Lung microvascular endothelial cell (primary cell): ENCODE results near the gene MYO1D. TPM values are rescaled to one million over a fixed set of nuclear protein-coding genes. Genes with fewer than 3 reads are reported as not detected.

ENCODE experiments used
- DNase-seq, 2 donors: peaks; one replicate each; pipeline versions ENCODE4 v3.0.0 to v3.0.0-alpha.2; 2010; ENCODE audit warnings: low read depth in 2 of 2
- total RNA-seq: library from RNA; depleted of rRNA; stranded (reverse); fragments of >200 nt; gene quantifications from 2 replicates; pipeline ENCODE4 v1.2.1, GENCODE V29; 2014

Gene MYO1D
- total RNA-seq, 1 donor from 2014 or later, result 56.3 TPM

GRCh38 chr17:32859857-32860525, 16.9 kb downstream of the MYO1D start:
- DNase-seq, result peak; percentile 37 to 62

GRCh38 chr17:32855620-32856019, 21.3 kb downstream of the MYO1D start:
- DNase-seq, result no peak

- DNase-seq, result no peak
Observed at GRCh38 chr17:32854832-32855389, 22.0 kb downstream of the MYO1D start.

GRCh38 chr17:32854207-32854606, 22.7 kb downstream of the MYO1D start:
- DNase-seq, result peak in 1 of 2 donors; percentile 51

DNA sequence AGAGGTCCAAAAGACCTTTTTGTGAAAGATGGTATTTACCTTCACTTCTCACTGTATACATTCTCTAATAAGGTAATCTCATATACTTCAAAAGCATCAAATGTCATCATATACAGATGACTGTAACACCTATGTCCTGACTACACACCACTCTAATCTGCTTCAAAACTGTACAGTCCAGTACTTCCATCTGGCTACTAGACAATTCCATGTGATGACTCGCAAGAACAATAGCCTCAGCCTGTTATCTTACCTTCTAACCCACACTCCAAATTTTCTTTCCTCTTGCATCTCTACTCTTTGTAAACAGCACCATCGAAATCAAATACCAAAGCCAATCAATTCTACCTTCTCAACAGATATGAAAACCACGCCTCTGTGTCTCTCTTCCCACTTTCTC, 24.1 kb downstream of the MYO1D start:
- DNase-seq, result no peak

DNA sequence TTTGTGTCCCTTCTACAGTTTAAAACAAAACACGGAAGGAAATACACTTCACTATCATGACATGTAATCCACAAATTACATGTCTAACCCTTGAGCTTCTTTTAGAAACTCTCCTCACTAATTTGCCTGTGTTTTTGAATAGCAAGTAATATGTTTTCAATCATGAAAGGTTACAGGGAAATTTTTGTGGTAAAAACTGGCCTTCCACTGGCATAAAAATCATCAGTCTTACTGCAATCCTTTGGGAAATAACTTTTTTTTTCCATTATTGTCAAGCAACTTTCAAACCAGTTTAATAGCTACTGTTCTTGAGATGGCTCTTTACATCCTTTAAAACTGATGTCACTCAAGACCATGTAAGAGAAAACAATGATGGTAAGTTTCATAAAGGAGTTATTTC, 27.0 kb downstream of the MYO1D start:
- no peak for DNase-seq

GRCh38 chr17:32847977-32848376, 28.9 kb downstream of the MYO1D start:
- no peak for DNase-seq

DNA sequence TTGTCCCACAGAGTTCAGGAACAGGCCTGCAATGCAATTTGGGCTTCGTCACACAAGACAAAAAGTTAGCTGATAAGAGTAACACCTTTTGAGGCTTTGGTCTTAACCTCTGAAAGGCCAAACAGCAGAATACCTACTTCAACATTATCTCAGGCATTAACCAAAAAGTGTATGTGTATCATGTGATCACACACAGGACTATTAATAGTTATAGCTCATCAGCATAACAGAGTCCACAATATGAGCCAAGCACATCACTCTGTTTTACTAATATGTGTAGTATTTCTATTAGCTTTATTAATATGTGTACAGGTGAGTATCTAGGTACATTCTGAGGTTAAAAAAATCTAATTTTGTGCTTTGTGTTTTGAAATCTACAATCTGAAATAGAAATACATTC, 30.8 kb downstream of the MYO1D start:
- DNase-seq, result no peak

DNA sequence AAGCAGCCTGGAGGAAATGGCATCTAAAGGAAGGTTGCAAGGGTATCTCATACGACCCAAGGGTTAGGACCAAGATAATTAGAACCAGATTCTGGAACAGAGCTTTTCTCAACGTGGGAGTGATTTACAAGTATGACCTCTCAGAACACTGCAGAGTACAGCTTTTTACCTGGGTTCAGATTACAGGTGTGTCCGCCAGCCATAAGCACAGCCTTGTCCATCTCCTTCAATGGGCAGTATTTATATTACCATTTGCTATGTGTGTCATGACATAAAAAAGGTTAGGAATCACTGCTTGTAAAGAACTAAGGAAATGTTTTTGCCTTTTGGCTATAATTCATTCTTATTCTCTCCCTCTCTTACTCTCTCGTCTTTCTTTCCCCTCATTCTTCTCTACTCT, 36.7 kb downstream of the MYO1D start:
- DNase-seq, result no peak

DNA sequence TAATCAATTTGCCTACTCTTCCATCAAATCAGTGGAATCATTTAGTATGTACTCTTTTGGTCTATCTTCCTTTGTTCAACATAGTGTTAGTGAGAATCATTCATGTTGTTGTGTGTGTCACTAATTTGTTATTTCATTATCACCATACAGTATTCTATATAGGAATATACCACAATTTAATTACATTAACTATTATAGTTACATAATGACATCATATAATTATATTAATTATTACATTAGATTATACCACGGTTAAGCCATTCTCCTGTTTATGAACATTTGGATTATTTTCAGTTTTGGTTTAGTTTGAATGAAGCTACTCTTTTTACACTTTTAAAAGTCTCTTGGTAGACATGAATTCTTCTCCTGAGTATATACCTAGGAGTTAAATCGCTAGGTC, 40.4 kb downstream of the MYO1D start:
- DNase-seq, result no peak

DNA sequence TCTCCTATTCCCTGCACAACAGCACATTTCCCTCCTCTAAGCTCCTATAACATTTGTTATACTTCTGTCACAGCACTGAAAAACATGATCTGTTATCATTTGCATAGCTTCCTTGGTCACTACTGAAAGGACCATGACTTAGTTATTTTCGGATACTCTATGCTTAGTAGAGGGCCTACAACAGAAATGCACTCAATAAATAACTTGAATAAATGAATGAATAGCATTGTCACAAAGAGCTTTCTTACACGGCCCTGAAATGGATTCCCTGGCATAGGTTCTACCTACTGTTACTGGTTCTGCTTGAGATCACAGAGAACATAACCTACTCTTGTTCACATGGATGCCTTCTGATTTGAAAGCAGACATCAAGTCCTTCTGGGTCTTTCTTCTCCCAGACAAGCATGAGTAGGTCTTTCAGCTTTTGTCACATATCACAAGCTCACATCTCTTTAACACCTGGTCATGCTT, 41.6 kb downstream of the MYO1D start:
- no peak for DNase-seq

DNA sequence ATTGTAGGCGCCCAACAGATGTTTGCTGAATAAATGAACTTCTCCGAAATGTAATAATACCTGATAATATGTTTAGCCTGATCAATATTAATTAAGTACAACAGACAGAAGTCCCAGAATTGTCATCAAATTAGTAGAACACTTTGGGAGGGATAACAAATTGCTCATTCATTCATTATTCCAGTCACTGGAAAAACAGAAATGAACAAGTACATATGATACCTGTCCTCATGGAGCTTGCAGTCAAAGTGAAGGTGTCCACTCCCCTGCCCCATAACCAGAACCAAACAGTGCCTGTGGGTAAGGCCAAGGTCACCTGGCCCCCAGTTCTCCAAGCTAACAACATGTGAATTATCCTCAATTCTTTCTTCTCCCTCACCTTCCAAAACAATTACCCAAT, 42.8 kb downstream of the MYO1D start:
- no peak for DNase-seq

DNA sequence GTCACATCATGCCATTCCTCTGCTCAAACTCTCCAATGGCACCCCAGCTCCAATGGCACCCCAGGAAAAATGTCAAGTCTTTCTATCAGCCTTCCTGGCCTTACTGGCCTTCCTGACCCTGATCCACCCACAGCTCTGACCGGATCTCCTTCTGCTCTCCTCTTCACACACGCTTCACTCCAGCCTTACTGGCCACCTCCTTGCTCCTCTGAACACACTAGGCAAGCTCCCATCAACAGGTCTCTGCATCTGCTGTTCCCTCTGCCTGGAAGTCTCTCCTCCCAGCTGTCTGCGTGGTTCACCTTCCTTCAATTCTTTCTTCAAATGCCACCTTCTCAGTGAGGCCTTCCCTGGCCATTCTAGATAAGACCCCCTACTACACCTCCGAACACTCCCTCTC, 43.4 kb downstream of the MYO1D start:
- no peak for DNase-seq

- DNase-seq, result no peak
Observed at GRCh38 chr17:32833076-32833475, 43.8 kb downstream of the MYO1D start.

GRCh38 chr17:32831627-32832243, 45.2 kb downstream of the MYO1D start:
- no peak for DNase-seq

- DNase-seq, result no peak
Observed at GRCh38 chr17:32831223-32831622, 45.7 kb downstream of the MYO1D start.

- no peak for DNase-seq
Observed at GRCh38 chr17:32828822-32829221, 48.1 kb downstream of the MYO1D start.

DNA sequence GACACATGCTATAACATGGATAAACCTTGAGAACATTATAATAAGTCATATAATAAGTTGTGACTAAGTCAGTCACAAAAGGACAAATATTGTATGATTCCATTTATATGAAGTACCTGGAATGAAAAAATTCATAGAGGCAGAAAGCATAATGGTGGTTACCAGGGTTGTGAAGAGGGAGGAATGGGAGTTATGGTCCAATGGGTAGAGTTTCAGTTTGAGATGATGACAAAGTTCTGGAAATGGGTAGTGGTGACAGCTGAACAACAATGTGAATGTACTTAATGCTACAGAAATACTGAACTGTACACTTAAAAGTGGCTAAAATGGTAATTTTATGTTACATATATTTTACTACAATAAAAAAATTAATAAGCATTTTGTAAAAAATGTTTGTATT, 49.7 kb downstream of the MYO1D start:
- no peak for DNase-seq

DNA sequence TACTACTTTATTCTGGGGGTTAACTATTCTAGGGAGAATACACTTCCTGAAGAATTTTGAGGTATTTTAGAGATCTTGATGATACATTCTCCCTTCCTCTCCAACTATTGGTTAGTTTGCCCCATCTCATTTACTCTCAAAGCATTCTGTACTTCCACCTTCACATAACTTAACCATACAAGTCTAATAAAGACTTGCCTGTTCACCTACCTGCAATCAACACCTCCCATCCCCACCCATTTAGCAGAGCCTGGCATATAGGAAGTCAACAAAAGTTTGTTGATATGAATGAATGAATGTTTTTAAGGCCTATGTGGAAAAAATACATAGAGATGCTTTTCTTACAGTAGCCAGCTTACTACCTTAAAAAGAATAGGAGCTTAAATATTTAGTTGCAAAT, 50.8 kb downstream of the MYO1D start:
- no peak for DNase-seq

DNA sequence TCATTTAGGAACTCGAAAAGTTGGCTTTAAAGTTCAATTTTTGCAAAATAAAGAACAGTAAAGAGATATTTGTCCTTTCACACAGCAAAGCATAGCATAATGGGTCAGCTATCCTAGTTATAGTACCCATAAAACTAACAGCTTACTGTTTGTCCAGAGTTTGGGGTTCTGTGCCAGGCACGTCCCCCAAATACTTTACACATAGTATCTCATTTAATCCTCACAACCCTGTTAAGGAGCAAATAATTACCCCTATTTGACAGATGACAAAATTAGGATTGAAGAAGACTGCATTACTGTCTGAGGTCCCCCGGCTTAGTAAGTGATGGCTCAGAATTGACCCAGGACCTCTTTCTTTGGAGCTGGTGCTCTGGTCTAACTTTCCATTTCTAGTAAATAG, 52.6 kb downstream of the MYO1D start:
- no peak for DNase-seq

DNA sequence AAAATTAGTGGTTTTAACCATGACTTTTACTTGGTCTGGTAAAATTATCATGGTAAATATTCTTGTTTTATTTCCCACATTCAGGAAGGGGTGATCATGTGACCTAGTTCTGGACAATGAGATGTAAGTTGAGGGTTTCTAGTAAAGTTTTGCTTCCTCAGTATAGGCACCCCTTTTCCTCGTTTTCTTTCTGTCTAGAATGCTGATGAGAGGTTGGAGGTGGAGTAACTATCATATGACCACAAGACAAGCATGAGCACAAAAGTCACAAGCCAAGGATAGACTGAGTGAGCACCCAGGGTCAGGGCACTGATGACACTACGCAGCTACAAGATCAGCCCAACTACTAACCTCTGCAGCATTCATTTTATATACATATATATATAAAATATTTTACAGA, 53.9 kb downstream of the MYO1D start:
- peak in 1 of 2 donors; percentile 36 for DNase-seq

DNA sequence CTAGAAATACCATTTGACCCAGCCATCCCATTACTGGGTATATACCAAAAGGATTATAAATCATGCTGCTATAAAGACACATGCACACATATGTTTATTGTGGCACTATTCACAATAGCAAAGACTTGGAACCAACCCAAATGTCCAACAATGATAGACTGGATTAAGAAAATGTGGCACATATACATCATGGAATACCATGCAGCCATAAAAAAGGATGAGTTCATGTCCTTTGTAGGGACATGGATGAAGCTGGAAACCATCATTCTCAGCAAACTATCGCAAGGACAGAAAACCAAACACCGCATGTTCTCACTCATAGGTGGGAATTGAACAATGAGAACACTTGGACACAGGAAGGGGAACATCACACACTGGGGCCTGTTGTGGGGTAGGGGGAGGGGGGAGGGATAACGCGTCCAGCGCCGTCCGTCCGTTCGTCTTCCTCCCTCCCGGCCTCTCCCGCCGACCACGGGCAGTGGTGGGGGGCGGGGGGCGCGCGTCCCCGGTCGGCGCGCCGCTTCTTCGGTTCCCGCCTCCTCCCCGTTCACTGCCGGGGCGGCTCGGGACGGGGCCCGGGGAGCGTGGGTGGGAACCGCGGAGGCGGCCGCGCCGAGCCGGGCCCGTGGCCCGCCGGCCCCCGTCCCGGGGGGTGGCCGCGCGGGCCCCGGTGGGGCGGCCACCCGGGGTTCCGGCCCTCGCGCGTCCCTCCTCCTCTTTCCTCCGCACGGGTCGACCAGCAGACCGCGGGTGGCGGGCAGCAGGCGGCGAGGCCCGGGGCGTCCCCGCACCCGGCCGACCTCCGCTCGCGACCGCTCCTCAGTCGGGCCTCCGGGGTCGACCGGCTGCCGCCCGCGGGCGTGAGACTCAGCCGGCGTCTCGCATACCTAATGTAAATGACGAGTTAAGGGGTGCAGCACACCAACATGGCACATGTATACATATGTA, 54.7 kb downstream of the MYO1D start:
- peak; percentile 29 to 38 for DNase-seq
